ENCODE measurements around the gene AMPD1.

The AMPD1 gene

GRCh38 chr1:114735479-114735878 lies 40.1 kb upstream of the AMPD1 start:
- Histone ChIP-seq H2BK15ac (ENCODE audit: low read length) (no peak overlapping the region), H3K27ac (replicated peaks; ENCODE audit: low read length) (no peak overlapping the region), H2BK5ac (ENCODE audit: low read length) (no peak overlapping the region), H3K4ac (ENCODE audit: low read length) (no peak overlapping the region), H3K79me1 (ENCODE audit: low read depth, low read length) (no peaks in the 10 kb centered on the region), H2BK12ac (ENCODE audit: low read length) (no peak overlapping the region), H4K91ac (ENCODE audit: low read depth, low read length, poor library complexity) (no peak overlapping the region), H3K4me3 (ENCODE audit: low read length in 2 of 2) (no peak overlapping the region), H2BK120ac (ENCODE audit: low read depth, low read length) (no peak overlapping the region), H3K9ac (ENCODE audit: low read depth, low read length, poor library complexity) (no peak overlapping the region), H2AFZ (ENCODE audit: low read length) (no peak overlapping the region), H3K23ac (ENCODE audit: low read depth, low read length, poor library complexity) (no peak overlapping the region), H3K18ac (ENCODE audit: low read length) (no peak overlapping the region), H3K36me3 (replicated peaks in 1 of 2; ENCODE audit: control insufficient read depth in 2 of 2, insufficient read depth in 2 of 2, low read length in 2 of 2) (peaks cover 30 to 99% of the 10 kb centered on the region in 2 donors), H4K8ac (ENCODE audit: low read depth, low read length) (no peak overlapping the region), H3K9me3 (replicated peaks in 1 of 2; ENCODE audit: control insufficient read depth in 2 of 2, insufficient read depth in 1 of 2, low read depth in 1 of 2, low read length in 2 of 2) (no peaks in the 10 kb centered on the region), H3K4me2 (ENCODE audit: insufficient read depth, low read length, poor library complexity, severe bottlenecking) (no peak overlapping the region), H3K27me3 (ENCODE audit: control insufficient read depth in 3 of 3, insufficient read depth in 3 of 3, low read depth in 1 of 3, low read length in 3 of 3) (no peaks in the 10 kb centered on the region), H3K4me1 (ENCODE audit: control insufficient read depth in 2 of 2, insufficient read depth in 1 of 2, low read depth in 1 of 2, low read length in 2 of 2) (no peaks in the 10 kb centered on the region), H2AK5ac (ENCODE audit: low read depth, low read length) (no peak overlapping the region), H3K14ac (ENCODE audit: low read length) (no peak overlapping the region)
- DNase-seq (ENCODE audit: low spot score): no peak
- WGBS, 2 donors (ENCODE audit: extremely low coverage in 2 of 2, insufficient read length in 2 of 2, insufficient replicate concordance in 1 of 2): no CpG with 5 or more reads among the region's 1 CpG

DNA sequence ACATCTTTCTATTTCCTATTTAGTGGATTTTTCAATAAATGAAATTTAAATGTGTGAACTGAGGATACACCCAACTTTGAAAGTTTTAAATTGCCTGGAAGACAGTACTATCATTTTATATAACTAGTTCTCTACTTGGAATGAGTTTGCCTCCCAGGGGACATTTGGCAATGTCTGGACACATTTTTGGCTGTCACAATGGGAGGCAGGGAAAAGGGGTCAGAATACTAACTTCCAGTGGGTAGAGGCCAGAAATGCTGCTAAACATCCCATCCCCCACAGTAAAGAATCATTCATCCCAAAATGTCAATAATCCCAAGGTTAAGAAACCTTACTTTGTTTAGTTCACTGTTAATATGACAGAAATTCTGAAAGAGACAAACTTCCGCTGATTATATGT lies 34.4 kb upstream of the AMPD1 start:
- Histone ChIP-seq H3K9me3 (replicated peaks in 1 of 2; ENCODE audit: control insufficient read depth in 2 of 2, insufficient read depth in 1 of 2, low read depth in 1 of 2, low read length in 2 of 2) (no peaks in the 10 kb centered on the region), H2BK120ac (ENCODE audit: low read depth, low read length) (no peak overlapping the region), H4K8ac (ENCODE audit: low read depth, low read length) (no peak overlapping the region), H2AK5ac (ENCODE audit: low read depth, low read length) (no peak overlapping the region), H2BK12ac (ENCODE audit: low read length) (no peak overlapping the region), H3K23ac (ENCODE audit: low read depth, low read length, poor library complexity) (no peak overlapping the region), H2BK5ac (ENCODE audit: low read length) (no peak overlapping the region), H4K91ac (ENCODE audit: low read depth, low read length, poor library complexity) (no peak overlapping the region), H3K4me3 (ENCODE audit: low read length in 2 of 2) (no peak overlapping the region), H3K4me1 (ENCODE audit: control insufficient read depth in 2 of 2, insufficient read depth in 1 of 2, low read depth in 1 of 2, low read length in 2 of 2) (no peaks in the 10 kb centered on the region), H3K79me1 (ENCODE audit: low read depth, low read length) (no peaks in the 10 kb centered on the region), H3K18ac (ENCODE audit: low read length) (no peak overlapping the region), H3K14ac (ENCODE audit: low read length) (no peak overlapping the region), H3K27ac (replicated peaks; ENCODE audit: low read length) (no peak overlapping the region), H3K36me3 (replicated peaks in 1 of 2; ENCODE audit: control insufficient read depth in 2 of 2, insufficient read depth in 2 of 2, low read length in 2 of 2) (peaks cover 34 to 99% of the 10 kb centered on the region in 2 donors), H2AFZ (ENCODE audit: low read length) (no peak overlapping the region), H3K9ac (ENCODE audit: low read depth, low read length, poor library complexity) (no peak overlapping the region), H3K4me2 (ENCODE audit: insufficient read depth, low read length, poor library complexity, severe bottlenecking) (no peak overlapping the region), H3K27me3 (ENCODE audit: control insufficient read depth in 3 of 3, insufficient read depth in 3 of 3, low read depth in 1 of 3, low read length in 3 of 3) (no peaks in the 10 kb centered on the region), H2BK15ac (ENCODE audit: low read length) (no peak overlapping the region), H3K4ac (ENCODE audit: low read length) (no peak overlapping the region)
- DNase-seq (ENCODE audit: low spot score): no peak
- no CpG with 5 or more reads among the region's 1 CpG for WGBS, 2 donors (ENCODE audit: extremely low coverage in 2 of 2, insufficient read length in 2 of 2, insufficient replicate concordance in 1 of 2)

GRCh38 chr1:114728553-114728952 lies 33.2 kb upstream of the AMPD1 start:
- Histone ChIP-seq H2BK120ac (ENCODE audit: low read depth, low read length) (no peak overlapping the region), H3K36me3 (replicated peaks in 1 of 2; ENCODE audit: control insufficient read depth in 2 of 2, insufficient read depth in 2 of 2, low read length in 2 of 2) (peaks cover 37 to 99% of the 10 kb centered on the region in 2 donors), H2BK15ac (ENCODE audit: low read length) (no peak overlapping the region), H3K4me3 (ENCODE audit: low read length in 2 of 2) (no peak overlapping the region), H3K23ac (ENCODE audit: low read depth, low read length, poor library complexity) (no peak overlapping the region), H3K27ac (replicated peaks; ENCODE audit: low read length) (no peak overlapping the region), H2AFZ (ENCODE audit: low read length) (no peak overlapping the region), H2BK12ac (ENCODE audit: low read length) (no peak overlapping the region), H3K9me3 (replicated peaks in 1 of 2; ENCODE audit: control insufficient read depth in 2 of 2, insufficient read depth in 1 of 2, low read depth in 1 of 2, low read length in 2 of 2) (no peaks in the 10 kb centered on the region), H3K4me2 (ENCODE audit: insufficient read depth, low read length, poor library complexity, severe bottlenecking) (no peak overlapping the region), H3K9ac (ENCODE audit: low read depth, low read length, poor library complexity) (no peak overlapping the region), H3K4me1 (ENCODE audit: control insufficient read depth in 2 of 2, insufficient read depth in 1 of 2, low read depth in 1 of 2, low read length in 2 of 2) (no peaks in the 10 kb centered on the region), H2AK5ac (ENCODE audit: low read depth, low read length) (no peak overlapping the region), H4K8ac (ENCODE audit: low read depth, low read length) (no peak overlapping the region), H2BK5ac (ENCODE audit: low read length) (no peak overlapping the region), H4K91ac (ENCODE audit: low read depth, low read length, poor library complexity) (no peak overlapping the region), H3K4ac (ENCODE audit: low read length) (no peak overlapping the region), H3K27me3 (ENCODE audit: control insufficient read depth in 3 of 3, insufficient read depth in 3 of 3, low read depth in 1 of 3, low read length in 3 of 3) (no peaks in the 10 kb centered on the region), H3K14ac (ENCODE audit: low read length) (no peak overlapping the region), H3K79me1 (ENCODE audit: low read depth, low read length) (no peaks in the 10 kb centered on the region), H3K18ac (ENCODE audit: low read length) (no peak overlapping the region)
- WGBS, 2 donors (ENCODE audit: extremely low coverage in 2 of 2, insufficient read length in 2 of 2, insufficient replicate concordance in 1 of 2): no CpG with 5 or more reads among the region's 2 CpGs
- no peak for DNase-seq (ENCODE audit: low spot score)

DNA sequence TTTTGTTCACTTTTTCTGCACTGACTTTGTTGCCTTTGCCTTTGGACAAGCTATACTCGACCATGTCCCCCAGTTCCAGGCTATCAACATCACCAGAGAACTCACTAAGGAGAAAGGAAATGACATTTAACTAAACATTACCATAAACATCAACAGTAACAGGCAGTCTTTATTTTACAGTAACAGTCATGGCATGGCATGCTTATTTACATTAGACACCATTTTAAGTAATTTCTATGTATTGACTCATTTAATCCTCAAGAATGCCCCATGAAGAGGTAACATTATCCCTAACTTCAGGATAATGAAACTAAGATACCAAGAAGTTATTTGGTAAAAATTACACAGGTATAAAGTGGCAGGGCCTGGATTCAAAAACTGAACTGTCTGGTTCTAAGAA lies 29.9 kb upstream of the AMPD1 start:
- Histone ChIP-seq H2BK12ac (ENCODE audit: low read length) (no peak overlapping the region), H3K9me3 (replicated peaks in 1 of 2; ENCODE audit: control insufficient read depth in 2 of 2, insufficient read depth in 1 of 2, low read depth in 1 of 2, low read length in 2 of 2) (no peaks in the 10 kb centered on the region), H3K9ac (ENCODE audit: low read depth, low read length, poor library complexity) (no peak overlapping the region), H3K79me1 (ENCODE audit: low read depth, low read length) (no peaks in the 10 kb centered on the region), H3K4me2 (ENCODE audit: insufficient read depth, low read length, poor library complexity, severe bottlenecking) (no peak overlapping the region), H3K27me3 (ENCODE audit: control insufficient read depth in 3 of 3, insufficient read depth in 3 of 3, low read depth in 1 of 3, low read length in 3 of 3) (no peaks in the 10 kb centered on the region), H3K4me3 (ENCODE audit: low read length in 2 of 2) (no peak overlapping the region), H3K14ac (ENCODE audit: low read length) (no peak overlapping the region), H2AFZ (ENCODE audit: low read length) (no peak overlapping the region), H3K36me3 (replicated peaks in 1 of 2; ENCODE audit: control insufficient read depth in 2 of 2, insufficient read depth in 2 of 2, low read length in 2 of 2) (peaks cover 36 to 99% of the 10 kb centered on the region in 2 donors), H3K23ac (ENCODE audit: low read depth, low read length, poor library complexity) (no peak overlapping the region), H3K4ac (ENCODE audit: low read length) (no peak overlapping the region), H3K27ac (replicated peaks; ENCODE audit: low read length) (no peak overlapping the region), H2BK15ac (ENCODE audit: low read length) (no peak overlapping the region), H4K91ac (ENCODE audit: low read depth, low read length, poor library complexity) (no peak overlapping the region), H3K18ac (ENCODE audit: low read length) (no peak overlapping the region), H2BK5ac (ENCODE audit: low read length) (no peak overlapping the region), H2AK5ac (ENCODE audit: low read depth, low read length) (no peak overlapping the region), H4K8ac (ENCODE audit: low read depth, low read length) (no peak overlapping the region), H2BK120ac (ENCODE audit: low read depth, low read length) (no peak overlapping the region), H3K4me1 (ENCODE audit: control insufficient read depth in 2 of 2, insufficient read depth in 1 of 2, low read depth in 1 of 2, low read length in 2 of 2) (no peaks in the 10 kb centered on the region)
- no peak for DNase-seq (ENCODE audit: low spot score)
- WGBS, 2 donors (ENCODE audit: extremely low coverage in 2 of 2, insufficient read length in 2 of 2, insufficient replicate concordance in 1 of 2): no CpG with 5 or more reads among the region's 1 CpG

Data from neuronal stem cell (in vitro differentiated cells).